Measurements from ENCODE around the gene NMRK2.
"Not testable (repeated sequence)": the region's sequence is repeated elsewhere in the genome, so short reads cannot be mapped to it uniquely, and the experiment has no call there.

Gene NMRK2, protein sequence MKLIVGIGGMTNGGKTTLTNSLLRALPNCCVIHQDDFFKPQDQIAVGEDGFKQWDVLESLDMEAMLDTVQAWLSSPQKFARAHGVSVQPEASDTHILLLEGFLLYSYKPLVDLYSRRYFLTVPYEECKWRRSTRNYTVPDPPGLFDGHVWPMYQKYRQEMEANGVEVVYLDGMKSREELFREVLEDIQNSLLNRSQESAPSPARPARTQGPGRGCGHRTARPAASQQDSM

DNA sequence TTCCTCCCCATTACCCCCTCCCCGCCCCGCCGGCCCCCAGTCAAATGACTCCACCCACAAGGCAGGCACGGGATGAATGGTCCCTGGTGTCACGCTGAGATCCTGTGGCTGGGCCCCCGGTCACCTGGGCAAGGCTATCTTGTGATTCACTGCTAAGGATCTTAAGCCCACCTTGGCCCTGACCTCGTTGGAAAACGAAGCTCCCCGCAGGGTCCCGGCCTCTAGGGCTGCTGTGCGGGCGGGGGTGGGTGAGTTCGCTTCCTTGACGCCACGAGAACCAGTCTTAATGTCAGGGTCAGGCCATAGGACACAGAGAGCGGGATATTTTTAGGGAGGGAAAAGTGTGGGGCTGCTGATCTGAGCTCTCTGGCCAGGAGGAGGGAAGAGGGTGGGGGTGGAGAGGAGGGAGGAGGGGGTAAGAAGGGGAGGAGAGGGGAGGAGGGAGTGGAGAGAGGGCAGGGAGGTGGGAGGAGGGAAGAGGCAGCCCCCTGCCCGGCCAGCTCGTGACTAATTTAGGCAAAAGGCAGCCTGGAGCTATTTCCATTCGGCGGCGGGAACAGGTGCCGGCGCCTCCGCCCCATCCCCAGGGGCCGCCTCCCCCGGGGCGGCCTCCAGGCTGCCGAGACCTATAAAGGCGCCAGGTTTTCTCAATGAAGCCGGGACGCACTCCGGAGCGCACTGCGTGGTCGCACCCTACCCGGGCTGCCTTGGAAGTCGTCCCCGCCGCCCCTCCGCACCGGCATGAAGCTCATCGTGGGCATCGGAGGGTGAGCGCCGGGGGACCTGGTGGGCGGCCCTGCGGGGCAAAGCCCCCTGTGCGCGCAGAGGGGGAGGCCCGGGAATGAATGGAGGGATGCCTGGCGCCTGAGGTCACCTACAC lies at the start of gene NMRK2:
Gene NMRK2 (plus strand): TSS at position 139 of the 880 bp plus-strand sequence. CDS start 603 bp downstream, at position 742.
- peak; percentile 32 for DNase-seq

DNA sequence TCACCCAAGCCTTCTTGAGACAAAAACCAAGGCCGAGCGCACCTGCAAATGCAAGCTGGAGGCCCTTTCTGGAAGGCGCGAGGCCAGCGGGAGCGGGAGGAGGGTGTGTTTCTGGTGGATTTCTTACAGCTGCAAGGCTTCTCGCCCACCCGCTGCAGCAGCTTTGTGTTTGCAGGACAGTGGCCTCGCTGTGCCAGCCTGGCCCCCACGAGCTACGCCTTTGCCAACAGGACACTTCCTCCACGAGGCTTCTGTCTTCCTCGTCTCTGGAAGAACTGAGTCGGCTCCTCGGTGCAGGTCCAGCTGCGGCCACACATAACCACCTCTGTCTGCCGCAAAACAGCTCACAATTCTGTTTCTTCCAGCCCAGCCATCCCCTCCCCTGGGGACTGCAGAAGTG lies 42.3 kb upstream of the NMRK2 start:
- DNase-seq, result no peak

DNA sequence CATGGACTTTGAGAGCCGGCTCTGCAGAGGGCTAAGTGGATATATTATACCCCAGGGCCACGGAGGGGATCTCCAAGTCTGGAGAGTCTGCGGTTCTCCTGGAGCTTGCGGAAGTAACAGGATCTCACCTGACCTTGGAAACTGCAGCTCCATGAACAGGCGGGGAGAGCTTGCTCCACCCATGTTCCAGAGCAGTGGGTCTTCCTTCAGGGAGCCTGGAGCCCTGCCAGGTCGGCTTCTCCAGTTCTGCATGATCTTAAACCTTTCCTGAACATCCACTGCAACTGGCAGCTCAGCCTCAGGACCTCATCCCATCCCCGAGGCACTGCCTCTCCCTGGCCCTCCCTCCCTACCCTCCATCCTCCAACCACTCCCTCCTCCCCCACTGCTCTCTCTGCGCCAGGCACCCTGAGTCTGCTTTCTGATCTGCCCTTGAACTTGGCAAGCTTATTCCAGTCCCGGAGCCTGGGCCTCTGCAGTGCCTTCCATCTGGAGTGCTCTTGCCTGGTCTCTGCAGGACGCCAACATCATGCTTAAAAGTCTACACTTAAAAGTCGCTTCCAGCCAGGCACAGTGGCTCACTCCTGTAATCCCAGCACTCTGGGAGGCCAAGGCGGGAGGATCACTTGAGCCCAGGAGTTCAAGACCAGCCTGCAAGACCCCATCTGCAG lies 39.2 kb upstream of the NMRK2 start:
- DNase-seq, result no peak

DNA sequence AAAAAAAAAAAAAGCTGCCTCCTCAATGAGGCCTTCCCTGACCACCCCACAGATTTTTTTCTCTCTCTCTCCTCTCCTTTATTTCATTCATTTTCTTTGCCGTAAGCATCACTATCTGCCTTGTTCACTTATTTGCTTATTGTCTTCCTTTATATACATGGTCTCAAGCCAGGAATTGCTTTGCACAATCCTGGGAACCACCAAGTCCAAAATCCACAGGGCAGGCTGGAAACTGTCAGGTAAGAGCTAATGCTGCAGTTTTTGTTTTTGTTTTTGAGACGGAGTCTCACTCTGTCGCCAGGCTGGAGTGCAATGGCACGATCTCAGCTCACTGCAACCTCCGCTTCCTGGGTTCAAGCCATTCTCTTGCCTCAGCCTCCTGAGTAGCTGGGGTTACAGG lies 37.9 kb upstream of the NMRK2 start:
- DNase-seq, result not testable (repeated sequence)

DNA sequence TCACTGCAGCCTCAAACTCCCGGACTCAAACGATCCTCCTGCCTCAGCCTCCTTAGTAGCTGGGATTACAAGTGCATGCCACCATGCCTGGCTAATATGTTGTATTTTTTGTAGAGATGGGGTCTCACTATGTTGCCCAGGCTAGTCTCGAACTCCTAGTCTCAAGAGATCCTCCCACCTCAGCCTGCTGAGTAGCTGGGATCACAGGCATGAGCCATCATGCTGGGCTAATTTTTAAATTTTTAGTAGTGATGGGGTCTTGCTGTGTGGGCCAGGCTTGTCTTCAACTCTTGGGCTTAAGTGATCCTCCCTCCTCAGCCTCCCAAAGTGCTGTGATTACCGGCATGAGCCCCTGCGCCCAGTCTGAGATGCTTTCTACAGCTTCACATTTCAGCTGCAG lies 37.1 kb upstream of the NMRK2 start:
- no peak for DNase-seq

DNA sequence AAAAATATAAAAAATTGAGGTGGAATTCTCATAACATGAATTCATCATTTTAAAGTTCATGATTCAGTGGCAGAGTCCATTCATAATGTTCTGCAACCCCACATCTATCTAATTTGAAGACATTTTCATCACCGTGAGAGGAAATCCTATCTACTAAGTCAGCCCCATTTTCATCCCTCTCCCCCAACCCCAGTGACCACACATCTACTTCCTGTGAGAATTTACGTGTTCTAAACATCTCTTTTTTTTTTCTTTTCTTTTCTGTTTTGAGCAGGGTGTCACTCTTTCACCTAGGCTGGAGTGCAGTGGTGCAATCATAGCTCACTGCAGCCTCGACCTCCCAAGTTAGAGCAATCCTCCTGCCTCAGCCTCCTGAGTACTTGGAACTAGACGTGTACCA lies 34.9 kb upstream of the NMRK2 start:
- no peak for DNase-seq

DNA sequence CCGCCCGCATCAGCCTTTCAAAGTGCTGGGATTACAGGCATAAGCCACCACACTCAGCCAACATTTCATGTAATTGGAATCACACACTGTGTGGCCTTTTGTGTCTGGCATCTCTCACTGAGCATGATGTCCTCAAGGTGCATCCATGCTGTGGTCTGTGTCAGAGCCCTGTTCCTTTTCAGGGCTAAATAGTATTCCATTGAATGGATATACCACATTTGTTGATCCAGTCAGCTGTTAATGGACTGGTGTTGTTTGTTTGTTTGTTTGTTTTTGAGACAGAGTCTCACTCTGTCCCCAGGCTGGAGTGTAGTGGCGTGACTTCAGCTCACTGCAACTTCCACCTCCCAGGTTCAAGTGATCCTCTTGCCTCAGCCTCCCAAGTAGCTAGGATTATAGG lies 34.4 kb upstream of the NMRK2 start:
- no peak for DNase-seq

DNA sequence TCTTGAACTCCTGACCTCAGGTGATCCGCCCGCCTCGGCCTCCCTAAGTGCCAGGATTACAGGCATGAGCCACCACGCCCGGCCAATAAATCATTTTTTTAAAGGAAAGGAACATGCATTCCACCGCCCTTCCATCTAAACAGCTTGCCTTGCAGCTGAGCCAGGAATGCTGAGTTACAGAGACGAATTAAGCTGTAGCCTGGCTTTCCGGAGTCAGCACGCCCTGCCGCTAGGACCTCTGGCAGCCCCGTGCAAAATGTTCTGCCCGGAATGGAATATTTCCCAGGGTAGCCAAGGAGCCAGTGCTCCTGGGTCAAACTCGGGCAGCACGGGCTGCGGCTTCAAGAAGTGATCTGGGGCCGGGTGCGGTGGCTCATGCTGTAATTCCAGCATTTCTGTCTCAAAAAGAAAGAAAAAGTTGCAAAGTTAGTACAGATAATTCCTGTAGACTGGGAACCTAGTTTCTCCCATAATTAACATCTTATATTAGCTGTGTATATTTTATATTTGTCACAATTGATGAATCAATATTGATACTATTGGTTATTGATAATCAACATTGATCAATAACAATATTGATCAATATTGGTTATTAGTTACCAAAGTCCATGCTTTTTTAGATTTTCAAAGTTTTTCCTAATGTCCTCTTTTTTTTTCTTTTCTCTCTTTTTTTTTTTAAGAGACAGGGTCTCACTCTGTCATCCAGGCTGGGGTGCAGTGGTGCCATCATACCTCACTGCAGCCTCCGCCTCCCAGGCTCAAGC lies 33.2 kb upstream of the NMRK2 start:
- no peak for DNase-seq

DNA sequence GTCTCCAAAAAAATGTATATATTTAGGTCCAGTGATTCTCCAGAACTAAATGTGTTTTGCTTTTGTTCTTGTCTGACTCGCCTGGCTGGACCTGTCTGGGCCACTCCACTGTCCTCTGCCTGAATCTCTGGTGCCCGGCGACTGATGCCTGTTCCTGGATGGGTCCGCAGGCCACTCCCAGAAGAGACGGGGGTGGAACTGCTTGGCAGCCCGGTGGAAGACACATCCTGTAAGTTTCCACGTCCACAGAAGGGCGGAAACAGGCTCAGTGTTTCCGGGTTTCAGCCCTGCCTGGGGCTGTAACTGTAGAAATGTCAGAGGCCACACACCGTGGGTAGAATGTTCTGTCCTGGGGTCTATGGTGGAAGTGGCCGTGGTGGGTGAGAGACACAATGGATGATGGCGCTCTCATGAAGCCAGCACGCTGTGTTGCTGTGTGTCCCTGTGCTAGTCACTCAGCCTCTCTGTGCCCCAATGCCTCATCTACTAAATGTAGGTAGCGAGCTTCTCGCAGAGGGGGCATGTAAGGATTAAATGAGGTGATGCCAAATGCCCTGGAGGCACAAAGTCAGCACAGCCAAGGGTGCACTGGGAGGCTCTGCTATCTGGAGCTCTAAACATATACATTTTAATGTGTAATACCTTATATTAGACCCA lies 30.4 kb upstream of the NMRK2 start:
- DNase-seq, result no peak

DNA sequence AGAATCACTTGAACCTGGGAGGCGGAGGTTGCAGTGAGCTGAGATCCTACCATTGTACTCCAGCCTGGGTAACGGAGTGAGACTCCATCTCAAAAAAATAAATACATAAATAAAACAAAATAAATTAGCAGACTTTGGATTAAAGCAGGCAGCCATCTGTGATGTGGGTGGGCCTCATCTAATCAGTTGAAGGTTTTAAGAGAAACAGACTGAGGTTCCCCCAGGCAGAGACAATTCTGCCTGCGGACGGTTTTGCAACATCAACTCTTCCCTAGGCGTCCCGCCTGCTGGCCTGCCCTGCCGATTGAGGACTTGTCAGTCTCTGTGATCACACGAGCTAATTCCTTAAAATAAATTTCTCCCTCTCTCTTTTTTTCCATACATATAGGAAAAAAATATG lies 28.6 kb upstream of the NMRK2 start:
- no peak for DNase-seq

DNA sequence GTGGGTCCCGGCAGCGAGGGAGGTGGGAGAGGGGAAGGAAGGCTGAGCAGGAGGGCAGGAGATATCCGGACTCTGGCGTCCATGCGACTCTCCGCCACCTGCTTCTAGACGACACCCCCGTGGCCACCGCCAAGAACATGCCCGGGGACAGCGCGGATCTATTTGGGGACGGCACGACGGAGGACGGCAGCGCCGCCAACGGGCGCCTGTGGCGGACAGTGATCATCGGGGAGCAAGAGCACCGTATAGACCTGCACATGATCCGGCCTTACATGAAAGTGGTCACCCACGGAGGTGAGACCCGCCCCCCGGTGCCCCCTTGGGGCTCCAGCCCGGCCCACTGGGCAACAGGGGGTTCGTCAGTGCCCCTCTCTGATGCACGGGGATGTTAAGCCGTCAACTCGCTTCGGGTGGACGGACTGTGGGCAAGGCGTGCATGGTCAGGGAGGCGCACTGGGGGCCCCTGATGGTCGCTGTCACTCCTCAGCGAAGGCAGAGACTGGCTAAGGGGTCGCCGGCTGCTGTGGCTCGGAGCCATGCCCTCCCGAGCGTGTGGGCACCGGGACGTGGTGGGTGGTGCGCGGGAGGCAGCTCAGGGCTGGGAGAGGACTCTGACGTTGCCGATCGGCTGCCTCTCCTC lies 25.1 kb upstream of the NMRK2 start:
- DNase-seq, result no peak

DNA sequence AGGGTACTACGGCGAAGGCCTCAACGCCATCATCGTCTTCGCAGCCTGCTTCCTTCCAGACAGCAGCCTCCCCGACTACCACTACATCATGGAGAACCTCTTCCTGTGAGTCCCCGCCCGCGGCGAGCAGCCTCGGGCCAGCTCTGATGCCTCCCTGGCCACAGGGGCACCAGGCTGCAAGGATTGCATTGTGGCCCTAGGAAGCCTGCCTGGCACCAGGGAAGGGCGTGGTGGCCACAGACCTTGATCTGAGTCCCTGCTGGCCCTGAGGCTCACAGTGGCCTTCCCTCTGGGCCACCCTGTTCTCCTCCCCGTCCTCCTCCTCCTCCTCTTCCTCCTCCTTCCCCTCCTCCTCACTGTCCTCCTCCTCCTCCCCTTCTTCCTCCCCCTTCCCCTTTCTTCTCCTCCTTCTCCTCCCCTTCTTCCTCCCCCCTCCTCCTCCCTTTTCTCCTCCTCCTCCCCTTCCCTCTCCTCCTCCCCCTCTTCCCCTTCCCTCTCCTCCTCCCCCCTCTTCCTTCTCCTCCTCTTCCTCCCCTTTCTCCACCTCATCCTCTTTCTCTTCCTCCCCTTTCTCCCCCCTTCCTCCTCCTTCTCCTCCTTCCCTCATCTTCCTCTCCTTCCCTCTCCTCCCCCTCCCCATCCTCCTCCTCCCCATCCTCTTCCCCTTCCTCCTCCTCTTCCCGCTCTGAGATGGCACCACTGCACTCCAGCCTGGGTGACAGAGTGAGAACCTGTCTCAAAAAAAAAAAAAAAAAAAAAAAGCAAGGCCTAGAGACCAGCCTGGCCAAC lies 24.4 kb upstream of the NMRK2 start:
- no peak for DNase-seq

DNA sequence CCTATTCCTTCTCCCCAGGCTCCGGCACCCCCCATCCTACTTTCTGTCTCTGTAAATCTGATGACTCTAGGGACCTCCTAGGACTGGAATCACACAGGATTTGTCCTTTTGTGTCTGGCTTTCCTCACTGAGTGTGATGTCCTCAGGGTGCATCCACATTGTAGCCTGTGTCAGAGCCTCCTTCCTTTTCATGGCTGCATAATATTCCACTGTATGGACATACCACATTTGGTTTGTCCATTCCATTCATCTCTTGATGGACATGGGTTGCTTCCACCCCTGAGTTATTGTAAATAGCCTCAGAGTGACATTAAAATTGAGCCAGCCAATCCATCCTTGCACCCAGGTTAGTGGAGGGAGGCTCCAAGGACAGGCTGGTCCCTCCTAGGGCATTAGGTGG lies 22.8 kb upstream of the NMRK2 start:
- no peak for DNase-seq

DNA sequence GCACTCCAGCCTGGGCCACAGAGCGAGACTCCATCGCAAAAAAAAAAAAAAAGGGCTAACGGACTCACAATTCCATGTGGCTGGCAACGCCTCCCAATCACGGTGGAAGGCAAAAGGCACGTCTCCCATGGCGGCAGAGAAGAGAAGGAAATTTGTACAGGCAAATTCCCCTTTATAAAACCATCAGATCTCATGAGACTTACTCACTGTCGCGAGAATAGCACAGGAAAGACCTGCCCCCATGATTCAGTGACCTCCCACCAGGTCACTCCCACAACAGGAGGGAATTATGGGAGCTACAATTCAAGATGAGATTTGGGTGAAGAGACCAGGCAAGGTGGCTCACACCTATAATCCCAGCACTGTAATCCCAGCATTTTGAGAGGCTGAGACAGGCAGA lies 18.7 kb upstream of the NMRK2 start:
- DNase-seq, result no peak

DNA sequence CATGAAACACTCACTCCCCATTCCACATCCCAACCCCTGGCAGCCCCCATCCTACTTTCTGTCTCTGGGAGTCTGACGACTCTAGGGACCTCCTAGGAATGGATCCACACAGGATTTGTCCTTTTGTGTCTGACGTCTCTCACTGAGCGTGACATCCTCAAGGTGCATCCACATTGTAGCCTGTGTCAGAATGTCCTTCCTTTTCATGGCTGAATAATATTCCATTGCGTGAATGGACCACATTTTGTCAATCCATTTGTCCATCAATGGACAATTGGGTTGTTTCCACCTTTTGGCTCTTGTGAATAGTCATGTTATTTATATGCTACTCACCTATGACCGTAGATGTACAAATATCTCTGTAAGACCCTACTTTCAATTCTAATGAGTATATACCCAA lies 16.8 kb upstream of the NMRK2 start:
- DNase-seq, result no peak

DNA sequence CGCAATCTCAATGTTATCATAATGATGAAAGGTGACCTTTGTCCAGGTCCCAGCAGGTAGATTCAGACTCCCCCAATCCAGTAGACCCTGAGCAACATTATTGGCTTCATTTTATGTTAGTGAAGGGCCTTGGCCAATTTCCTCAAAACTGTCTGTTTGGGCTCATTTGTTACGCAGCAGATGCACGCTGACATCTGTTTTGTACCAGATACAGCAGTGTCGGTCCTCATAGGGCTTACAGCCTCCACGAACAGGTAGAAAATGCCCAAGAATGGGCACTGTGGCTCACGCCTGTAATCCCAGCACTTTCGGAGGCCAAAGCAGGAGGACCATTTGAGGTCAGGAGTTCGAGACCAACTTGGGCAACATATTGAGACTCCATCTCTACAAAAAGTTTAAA lies 13.1 kb upstream of the NMRK2 start:
- DNase-seq, result no peak

DNA sequence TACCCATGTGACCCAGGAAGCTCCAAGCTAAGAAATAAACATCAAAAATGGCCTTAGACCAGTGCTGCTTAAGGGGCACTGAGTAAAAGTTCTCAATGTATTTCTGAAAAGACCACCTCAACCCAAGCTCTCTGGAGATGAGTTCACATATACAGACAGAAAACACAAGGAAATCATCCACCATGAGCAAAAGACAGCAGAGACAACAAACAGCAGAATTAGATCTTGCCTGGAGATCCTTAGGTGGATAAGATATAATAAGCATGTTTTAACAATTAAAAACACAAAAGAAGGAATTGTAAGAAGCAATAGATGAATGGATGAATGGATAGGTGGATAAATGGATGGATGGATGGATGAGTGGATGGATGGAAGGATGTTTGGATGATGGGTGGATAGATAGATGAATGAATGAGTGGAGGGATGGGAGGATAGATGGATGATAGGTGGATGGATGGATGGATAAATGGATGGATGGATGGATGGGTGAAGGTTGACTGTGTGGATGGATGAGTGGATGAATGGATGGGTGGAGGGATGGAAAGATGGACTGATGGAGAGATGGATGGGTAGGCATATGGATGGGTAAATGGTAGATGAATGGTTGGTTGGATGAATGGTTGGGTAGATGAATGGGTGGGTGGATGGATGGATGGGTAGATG lies 9.6 kb upstream of the NMRK2 start:
- no peak for DNase-seq

DNA sequence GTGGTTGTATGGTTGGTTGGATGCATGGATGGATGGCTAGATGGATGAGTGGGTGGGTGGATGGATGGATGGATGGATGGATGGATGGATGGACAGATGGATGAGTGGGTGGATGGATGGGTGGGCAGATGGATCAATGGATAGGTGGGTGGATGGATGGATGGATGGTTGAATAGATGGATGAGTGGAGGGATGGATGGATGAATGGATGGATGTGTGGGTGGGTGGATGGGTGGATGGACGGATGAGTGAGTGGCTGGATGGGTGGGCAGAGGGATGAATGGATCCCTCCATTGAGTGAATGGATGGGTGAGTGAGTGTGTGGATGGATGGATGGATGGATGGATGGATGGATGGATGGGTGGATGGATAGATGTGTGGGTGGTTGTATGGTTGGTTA lies 9.0 kb upstream of the NMRK2 start:
- DNase-seq, result no peak

DNA sequence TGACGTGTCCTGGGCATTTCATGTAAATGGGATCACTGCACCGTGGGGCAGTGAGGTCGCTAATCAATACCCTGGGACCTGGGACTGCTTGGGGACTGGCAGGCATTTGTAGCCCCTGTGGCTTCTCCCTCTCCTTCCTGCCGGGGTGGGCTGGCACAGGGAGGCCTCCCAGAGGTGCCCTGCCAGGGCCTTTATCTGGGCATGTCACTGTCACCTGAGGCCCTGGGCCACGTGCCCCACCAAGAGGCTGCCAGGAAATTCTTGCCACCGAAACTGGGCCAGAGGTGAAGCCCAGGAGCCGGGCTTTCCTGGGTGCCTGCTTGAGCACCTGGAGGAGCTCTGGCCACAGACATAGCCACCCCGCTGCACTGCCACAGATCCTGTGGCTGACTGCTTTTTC lies 1.8 kb upstream of the NMRK2 start:
- DNase-seq, result no peak
